Fibroblast of lung (primary cell): ENCODE measurements around the gene MYO18B.

ENCODE experiments used
- CTCF ChIP-seq, 2 donors: IDR thresholded peaks in 1 of 2; conservative IDR thresholded peaks in 1 of 2; 1 replicate in 1 of 2; 2 replicates in 1 of 2; pipeline ENCODE4 v1.5.1; 2011 to 2012; ENCODE audit warnings: low read length in 2 of 2, control low read depth in 1 of 2, inconsistent platforms in 1 of 2, low read depth in 1 of 2, mild to moderate bottlenecking in 1 of 2
- EZH2 ChIP-seq: IDR thresholded peaks from 2 replicates; pipeline ENCODE4 v1.5.1; 2012; ENCODE audit warnings: low read length, control low read depth, mild to moderate bottlenecking; ENCODE audit errors: missing control alignments

- TF ChIP-seq CTCF (conservative IDR thresholded peaks at IDR 0.05 in 1 of 2, IDR thresholded peaks at IDR 0.05 in 1 of 2; ENCODE audit: low read depth in 1 of 2, low read length in 2 of 2) (no peak), EZH2 (no peak)
Observed at GRCh38 chr22:25750569-25751173, 8.7 kb downstream of the MYO18B start.
